CD4-positive, alpha-beta T cell treated with Interleukin-17A for 1 hour (primary cell): ENCODE measurements around the gene UQCRC1.
"Not testable (repeated sequence)": the region's sequence is repeated elsewhere in the genome, so short reads cannot be mapped to it uniquely, and the experiment has no call there.

Experiments used
- DNase-seq: peaks from one replicate; pipeline ENCODE4 v3.0.0-alpha.2; 2020

The UQCRC1 gene

GRCh38 chr3:48553886-48554845 lies 55.3 kb downstream of the UQCRC1 start:
- DNase-seq = no peak

DNA sequence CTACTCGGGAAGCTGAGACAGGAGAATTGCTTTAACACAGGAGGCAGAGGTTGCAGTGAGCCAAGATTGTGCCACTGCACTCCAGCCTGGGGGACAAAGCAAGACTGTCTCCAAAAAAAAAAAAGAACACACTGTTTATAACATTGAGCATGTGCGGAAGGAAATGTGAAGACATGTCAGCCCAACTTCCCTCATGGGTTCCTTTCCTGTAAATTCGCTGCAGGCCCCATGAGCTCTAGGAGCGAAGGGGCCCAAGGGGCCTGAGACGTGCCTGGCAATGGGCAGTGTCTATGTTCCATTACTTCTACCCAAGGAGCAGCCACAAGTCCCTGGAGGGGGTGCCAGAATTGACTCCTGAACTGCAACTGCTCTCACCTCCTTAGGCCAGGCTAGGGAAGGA lies 56.1 kb downstream of the UQCRC1 start:
- no peak for DNase-seq

DNA sequence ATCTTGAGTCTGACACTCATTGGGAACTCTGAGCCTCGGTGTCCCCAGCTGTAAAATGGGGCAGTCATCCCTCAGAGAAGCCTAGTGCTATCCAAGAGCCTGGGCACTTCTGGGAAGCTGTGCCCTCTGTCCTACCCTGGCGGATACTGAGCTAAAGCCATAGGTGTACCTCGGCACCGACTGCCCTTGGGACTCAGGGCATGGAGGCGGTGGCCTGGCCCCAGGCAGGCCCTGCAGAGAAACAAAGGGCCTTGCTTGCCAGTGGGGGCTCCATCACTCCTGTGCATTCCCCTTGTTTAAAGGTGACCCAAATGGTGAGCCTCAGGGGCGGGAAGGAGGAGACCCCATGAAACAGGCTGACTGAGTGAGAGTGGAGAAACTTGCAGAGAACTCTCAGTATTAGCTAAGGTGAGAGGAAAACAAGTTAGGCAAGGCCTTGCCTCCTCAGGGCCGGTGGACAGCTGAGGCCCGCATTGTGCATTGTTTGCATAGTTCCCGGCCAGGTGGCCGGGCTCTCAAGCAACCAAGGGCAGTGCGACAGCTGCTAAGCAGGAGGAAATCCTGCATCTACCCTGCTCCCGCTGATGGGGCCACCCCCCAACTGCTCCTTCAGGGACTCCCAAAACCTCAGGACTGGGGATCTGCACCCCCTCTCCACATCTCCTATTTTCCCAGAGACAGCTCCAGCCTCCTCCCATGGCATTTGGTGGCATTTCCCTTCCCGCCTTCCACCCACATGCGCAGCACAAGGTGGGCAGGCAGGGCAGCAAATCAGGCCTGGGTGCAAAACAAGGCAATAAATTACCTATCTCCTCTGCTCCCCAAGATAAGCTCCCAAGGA lies 57.1 kb downstream of the UQCRC1 start:
- no peak for DNase-seq

DNA sequence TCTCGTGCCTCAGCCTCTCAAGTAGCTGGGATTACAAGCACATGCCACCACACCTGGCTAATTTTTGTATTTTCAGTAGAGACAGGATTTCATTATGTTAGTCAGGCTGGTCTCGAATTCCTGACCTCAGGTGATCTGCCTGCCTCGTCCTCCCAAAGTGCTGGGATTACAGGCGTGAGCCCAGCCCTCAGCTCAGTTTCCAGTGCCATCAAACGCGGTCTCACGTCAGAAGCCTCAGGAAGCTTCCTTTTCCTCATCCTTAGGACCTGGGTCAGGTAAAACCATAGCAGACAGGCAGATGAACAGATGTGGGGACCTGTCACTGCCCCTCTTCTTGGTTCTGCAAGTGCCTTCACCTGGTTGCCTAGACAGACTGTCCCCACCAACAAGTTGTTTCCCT lies 57.8 kb downstream of the UQCRC1 start:
- not testable (repeated sequence) for DNase-seq
